ENCODE measurements around the gene RXRG.

RXRG gene

DNA sequence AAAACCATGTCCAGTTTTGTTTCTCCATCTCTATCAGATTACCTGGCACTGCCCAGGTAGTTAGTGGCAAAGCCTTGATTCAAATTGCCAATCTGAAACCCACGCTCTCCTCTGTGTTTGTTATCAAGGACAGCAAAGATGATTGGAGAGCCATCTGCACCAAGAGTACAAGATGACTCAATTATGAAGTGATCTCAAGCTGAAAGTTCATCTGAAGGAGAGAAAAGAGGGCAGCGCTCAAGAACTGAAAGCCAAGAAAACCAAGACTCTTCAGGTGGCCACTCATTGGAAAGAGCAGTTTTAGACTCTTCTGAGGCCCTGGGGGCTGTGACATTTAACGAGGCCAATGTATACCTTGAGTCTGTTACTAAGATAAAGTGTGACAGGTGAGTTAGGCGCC lies 13.8 kb downstream of the RXRG start:
- DNase-seq (ENCODE audit: extremely low read depth, insufficient read length) = no peak
- TF ChIP-seq, protein P1, sequence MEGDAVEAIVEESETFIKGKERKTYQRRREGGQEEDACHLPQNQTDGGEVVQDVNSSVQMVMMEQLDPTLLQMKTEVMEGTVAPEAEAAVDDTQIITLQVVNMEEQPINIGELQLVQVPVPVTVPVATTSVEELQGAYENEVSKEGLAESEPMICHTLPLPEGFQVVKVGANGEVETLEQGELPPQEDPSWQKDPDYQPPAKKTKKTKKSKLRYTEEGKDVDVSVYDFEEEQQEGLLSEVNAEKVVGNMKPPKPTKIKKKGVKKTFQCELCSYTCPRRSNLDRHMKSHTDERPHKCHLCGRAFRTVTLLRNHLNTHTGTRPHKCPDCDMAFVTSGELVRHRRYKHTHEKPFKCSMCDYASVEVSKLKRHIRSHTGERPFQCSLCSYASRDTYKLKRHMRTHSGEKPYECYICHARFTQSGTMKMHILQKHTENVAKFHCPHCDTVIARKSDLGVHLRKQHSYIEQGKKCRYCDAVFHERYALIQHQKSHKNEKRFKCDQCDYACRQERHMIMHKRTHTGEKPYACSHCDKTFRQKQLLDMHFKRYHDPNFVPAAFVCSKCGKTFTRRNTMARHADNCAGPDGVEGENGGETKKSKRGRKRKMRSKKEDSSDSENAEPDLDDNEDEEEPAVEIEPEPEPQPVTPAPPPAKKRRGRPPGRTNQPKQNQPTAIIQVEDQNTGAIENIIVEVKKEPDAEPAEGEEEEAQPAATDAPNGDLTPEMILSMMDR (IDR thresholded peaks at IDR 0.05; ENCODE audit: insufficient read depth, low read length, poor library complexity, severe bottlenecking) = no peak
- no peak overlapping the region for H3K4me3 ChIP-seq (replicated peaks; ENCODE audit: low read depth, low read length)
- H3K36me3 ChIP-seq (ENCODE audit: control insufficient read depth, insufficient read depth, low read length) = no peaks in the 10 kb centered on the region
- H3K27me3 ChIP-seq (replicated peaks; ENCODE audit: control insufficient read depth, insufficient read depth, low read length) = no peaks in the 10 kb centered on the region; the same call in 1 of the 2 replicates

DNA sequence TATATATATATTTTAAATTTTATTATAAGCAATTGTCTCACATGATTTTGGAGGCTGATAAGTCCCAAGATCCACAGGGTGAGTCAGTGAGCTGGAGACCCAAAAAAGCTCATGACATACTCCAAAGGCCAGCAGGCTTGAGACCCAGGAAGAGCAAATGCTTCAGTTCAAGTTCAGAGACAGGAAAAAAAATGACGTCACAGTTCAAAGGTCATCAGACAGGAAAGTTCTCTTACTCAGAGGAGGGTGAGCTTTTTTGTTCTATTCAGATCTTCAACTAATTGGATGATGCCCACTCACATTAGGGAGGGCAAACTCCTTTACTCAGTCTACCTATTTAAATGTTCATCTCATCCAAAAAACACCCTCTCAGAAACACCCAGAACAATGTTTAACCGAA lies 18.2 kb downstream of the RXRG start:
- DNase-seq (ENCODE audit: extremely low read depth, insufficient read length) = no peak
- TF ChIP-seq, protein P1 (IDR thresholded peaks at IDR 0.05; ENCODE audit: insufficient read depth, low read length, poor library complexity, severe bottlenecking) = no peak
- Histone ChIP-seq H3K27me3 (replicated peaks; ENCODE audit: control insufficient read depth, insufficient read depth, low read length) (no peaks in the 10 kb centered on the region; the same call in 1 of the 2 replicates), H3K4me3 (replicated peaks; ENCODE audit: low read depth, low read length) (no peak overlapping the region), H3K36me3 (ENCODE audit: control insufficient read depth, insufficient read depth, low read length) (no peaks in the 10 kb centered on the region)

DNA sequence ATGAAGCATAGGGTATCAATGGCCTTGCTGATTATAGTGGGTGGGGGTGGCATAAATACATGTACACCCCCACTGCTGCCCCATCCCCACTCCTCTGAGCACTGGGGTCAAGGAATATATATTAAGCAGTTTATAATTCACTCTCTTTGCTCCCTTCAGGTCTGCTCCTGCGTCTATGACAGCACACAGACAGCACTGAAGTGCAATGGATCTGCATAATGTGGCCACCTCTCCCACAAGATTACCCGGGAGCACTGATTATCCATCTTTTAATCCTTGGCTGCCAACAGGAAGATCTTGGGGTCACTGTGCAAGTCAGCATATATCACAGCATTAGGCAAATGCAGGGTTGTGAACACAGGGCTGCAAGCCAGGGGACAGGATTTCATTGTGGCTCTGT lies 19.3 kb downstream of the RXRG start:
- DNase-seq (ENCODE audit: extremely low read depth, insufficient read length) = no peak
- no peaks in the 10 kb centered on the region for H3K36me3 ChIP-seq (ENCODE audit: control insufficient read depth, insufficient read depth, low read length)
- no peak overlapping the region for H3K4me3 ChIP-seq (replicated peaks; ENCODE audit: low read depth, low read length)
- TF ChIP-seq, protein P1 (IDR thresholded peaks at IDR 0.05; ENCODE audit: insufficient read depth, low read length, poor library complexity, severe bottlenecking) = no peak
- no peaks in the 10 kb centered on the region; the same call in 1 of the 2 replicates for H3K27me3 ChIP-seq (replicated peaks; ENCODE audit: control insufficient read depth, insufficient read depth, low read length)

DNA sequence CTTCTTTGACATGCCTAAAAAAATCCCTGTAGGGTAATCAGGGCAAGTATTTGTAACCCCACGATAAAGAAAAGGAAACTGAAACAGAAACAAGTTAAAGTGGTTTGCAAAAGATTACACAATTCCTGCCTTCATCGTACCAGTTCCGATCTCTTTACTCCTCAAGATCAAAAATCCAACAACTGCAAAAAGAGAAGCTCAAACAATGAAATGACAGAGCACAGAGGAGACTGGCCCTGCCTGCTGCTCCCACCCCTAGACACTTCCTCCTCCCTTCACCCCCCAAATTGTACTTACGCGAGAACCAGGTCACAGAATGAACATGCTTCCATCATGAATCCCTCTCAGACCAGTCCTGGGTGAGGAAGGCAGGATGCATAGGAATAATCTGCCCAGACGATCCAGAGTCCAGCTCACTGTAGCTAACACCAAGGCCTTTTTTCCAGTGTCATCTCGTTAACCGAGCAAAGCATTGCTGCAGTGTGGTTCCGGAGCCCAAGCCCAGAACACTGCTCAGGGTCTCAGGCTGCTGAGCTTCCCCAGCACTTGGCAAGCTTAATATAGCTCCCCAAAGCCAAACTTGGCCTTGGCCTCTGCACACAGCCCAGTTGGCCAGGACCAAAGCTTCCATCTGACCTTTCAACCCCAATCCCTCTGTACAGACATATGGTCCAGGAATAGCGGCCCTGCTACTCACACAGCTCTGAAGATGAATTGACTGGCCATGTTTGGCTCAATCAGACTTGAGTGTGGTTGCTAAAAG lies 20.3 kb downstream of the RXRG start:
- TF ChIP-seq, protein P1 (IDR thresholded peaks at IDR 0.05; ENCODE audit: insufficient read depth, low read length, poor library complexity, severe bottlenecking) = no peak
- H3K4me3 ChIP-seq (replicated peaks; ENCODE audit: low read depth, low read length) = no peak overlapping the region
- H3K27me3 ChIP-seq (replicated peaks; ENCODE audit: control insufficient read depth, insufficient read depth, low read length) = no peaks in the 10 kb centered on the region; the same call in 1 of the 2 replicates
- DNase-seq (ENCODE audit: extremely low read depth, insufficient read length) = no peak
- H3K36me3 ChIP-seq (ENCODE audit: control insufficient read depth, insufficient read depth, low read length) = no peaks in the 10 kb centered on the region

DNA sequence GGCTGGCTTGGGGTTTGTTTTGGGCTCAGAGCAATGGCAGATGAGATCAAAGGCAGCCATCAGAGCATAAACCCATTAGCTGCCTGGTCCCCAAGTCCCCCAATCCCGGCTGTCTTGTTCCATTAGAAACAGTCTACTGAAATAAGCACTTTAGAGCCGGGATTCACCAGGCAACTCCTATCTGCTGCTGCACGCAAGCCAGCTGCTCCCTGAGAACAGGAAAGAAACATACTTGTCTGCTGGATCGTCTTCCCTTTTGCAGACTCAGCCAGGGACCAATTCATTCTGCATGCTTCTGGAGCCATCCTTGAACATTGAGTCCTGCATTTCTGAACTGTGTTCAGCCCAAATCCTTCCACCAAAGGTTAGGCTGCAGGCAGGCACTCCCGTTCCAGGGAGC lies 21.8 kb downstream of the RXRG start:
- no peak for DNase-seq (ENCODE audit: extremely low read depth, insufficient read length)
- H3K36me3 ChIP-seq (ENCODE audit: control insufficient read depth, insufficient read depth, low read length) = no peaks in the 10 kb centered on the region
- TF ChIP-seq, protein P1 (IDR thresholded peaks at IDR 0.05; ENCODE audit: insufficient read depth, low read length, poor library complexity, severe bottlenecking) = no peak

More for the DNA sequence above, 21.8 kb downstream of the RXRG start:
- H3K27me3 ChIP-seq (replicated peaks; ENCODE audit: control insufficient read depth, insufficient read depth, low read length) = no peaks in the 10 kb centered on the region; the same call in 1 of the 2 replicates
- no peak overlapping the region for H3K4me3 ChIP-seq (replicated peaks; ENCODE audit: low read depth, low read length)
